ENCODE measurements around the gene FNBP1.

DNA sequence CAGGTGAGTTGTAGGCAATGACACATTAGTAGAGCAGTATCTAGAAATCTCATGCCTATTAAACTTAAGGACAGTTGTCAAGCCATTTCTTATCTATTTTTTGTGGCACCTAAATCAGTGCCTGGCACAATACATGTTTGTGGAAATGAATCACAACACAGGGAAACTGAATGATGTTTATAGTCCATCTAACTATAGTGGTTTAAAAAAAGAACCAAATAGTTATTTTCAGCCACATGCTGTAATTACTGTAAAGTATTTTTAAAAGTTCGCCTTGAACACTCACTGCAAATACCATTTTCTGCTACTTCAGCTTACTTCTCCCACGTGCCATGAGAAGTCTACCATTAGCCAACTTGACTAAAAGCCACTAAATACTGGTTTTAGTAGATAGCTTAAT is 21.9 kb downstream of the FNBP1 start:
- TF ChIP-seq, protein P1, sequence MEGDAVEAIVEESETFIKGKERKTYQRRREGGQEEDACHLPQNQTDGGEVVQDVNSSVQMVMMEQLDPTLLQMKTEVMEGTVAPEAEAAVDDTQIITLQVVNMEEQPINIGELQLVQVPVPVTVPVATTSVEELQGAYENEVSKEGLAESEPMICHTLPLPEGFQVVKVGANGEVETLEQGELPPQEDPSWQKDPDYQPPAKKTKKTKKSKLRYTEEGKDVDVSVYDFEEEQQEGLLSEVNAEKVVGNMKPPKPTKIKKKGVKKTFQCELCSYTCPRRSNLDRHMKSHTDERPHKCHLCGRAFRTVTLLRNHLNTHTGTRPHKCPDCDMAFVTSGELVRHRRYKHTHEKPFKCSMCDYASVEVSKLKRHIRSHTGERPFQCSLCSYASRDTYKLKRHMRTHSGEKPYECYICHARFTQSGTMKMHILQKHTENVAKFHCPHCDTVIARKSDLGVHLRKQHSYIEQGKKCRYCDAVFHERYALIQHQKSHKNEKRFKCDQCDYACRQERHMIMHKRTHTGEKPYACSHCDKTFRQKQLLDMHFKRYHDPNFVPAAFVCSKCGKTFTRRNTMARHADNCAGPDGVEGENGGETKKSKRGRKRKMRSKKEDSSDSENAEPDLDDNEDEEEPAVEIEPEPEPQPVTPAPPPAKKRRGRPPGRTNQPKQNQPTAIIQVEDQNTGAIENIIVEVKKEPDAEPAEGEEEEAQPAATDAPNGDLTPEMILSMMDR (IDR thresholded peaks at IDR 0.05): no peak
- TF ChIP-seq POLR2A (IDR thresholded peaks at IDR 0.05): no peak

Measured in body of pancreas (tissue), 4 donors.